Colon (tissue), 2 donors: ENCODE data around the gene MRPL37.

Experiments used
- FAIRE-seq: peaks from 2 replicates; lab custom pipeline; 2012; peaks lifted over from hg19 to GRCh38; lab: Jason Lieb, UNC
- donor health status: control.
- donor health status: control.

Gene MRPL37

GRCh38 chr1:54265659-54266058, 65.7 kb downstream of the MRPL37 start:
- no peak for FAIRE-seq

- no peak for FAIRE-seq
Observed at GRCh38 chr1:54266195-54266594, 66.2 kb downstream of the MRPL37 start.

- FAIRE-seq, result no peak
Observed at GRCh38 chr1:54266908-54267307, 66.9 kb downstream of the MRPL37 start.
